ENCODE results near the gene LIPG. TPM values are rescaled to one million over a fixed set of nuclear protein-coding genes. Genes with fewer than 3 reads are reported as not detected.
"Not testable (repeated sequence)": the region's sequence is repeated elsewhere in the genome, so short reads cannot be mapped to it uniquely, and the experiment has no call there.

Gene LIPG
- total and polyA plus RNA-seq, 2 of the 13 experiments (the other 11 are each of a cell fraction or from before 2014, with no cell fraction given) = 0.96 to 10.8 TPM

- no peaks in the 10 kb centered on the region for H3K36me3 ChIP-seq (replicated peaks in 1 of 2; ENCODE audit: control insufficient read depth in 1 of 2, insufficient read depth in 2 of 2, low read length in 2 of 2)
- H3K27me3 ChIP-seq (ENCODE audit: control insufficient read depth in 1 of 2, insufficient read depth in 2 of 2, low read length in 2 of 2) = peaks cover 2 to 3% of the 10 kb centered on the region in 2 experiments; a peak in 2 of 5 replicates
- ChIA-PET POLR2A (no interaction called here), CTCF (ENCODE audit: low intra/inter-chr PET ratio, low total read pairs) (no interaction called here)
- no peak overlapping the region for H3K9ac ChIP-seq (ENCODE audit: insufficient read depth, low read depth, low read length)
- no peak for TF ChIP-seq HNF1A (IDR thresholded peaks at IDR 0.05; ENCODE audit: low read depth)
- no peak for TF ChIP-seq HNF1A (CRISPR knock-in tag; IDR thresholded peaks at IDR 0.05; ENCODE audit: borderline replicate concordance)
- no peak for TF ChIP-seq ZFP37 (CRISPR knock-in tag; IDR thresholded peaks at IDR 0.05; ENCODE audit: borderline replicate concordance)
- no peak for TF ChIP-seq ATF4 (CRISPR knock-in tag; IDR thresholded peaks at IDR 0.05)
- intact Hi-C loops (cut with micrococcal nuclease; ENCODE audit: unreplicated experiment) = no loop called here
- H3K9me3 ChIP-seq (ENCODE audit: low read length) = no peaks in the 10 kb centered on the region
- BruUV-seq (replicated peaks) = no TSS peak
- in situ Hi-C loops (cut with HindIII; ENCODE audit: extremely low pct_ligation_motif_present, low pct_unique_long_range_greater_than_20kb) = no loop called here
- no peaks in the 10 kb centered on the region for H3K79me2 ChIP-seq (ENCODE audit: insufficient read depth, low read length)
- H3K27ac ChIP-seq (ENCODE audit: extremely low read length, insufficient read depth, low read length) = no peak overlapping the region
- H4K20me1 ChIP-seq (ENCODE audit: insufficient read depth, low read length) = no peaks in the 10 kb centered on the region
- H3K4me1 ChIP-seq (ENCODE audit: insufficient read depth, low read length) = no peaks in the 10 kb centered on the region
- H3K4me3 ChIP-seq (replicated peaks in 1 of 3; ENCODE audit: insufficient read depth in 1 of 3, low read depth in 2 of 3, low read length in 3 of 3) = no peak overlapping the region
- H2AFZ ChIP-seq (ENCODE audit: low read length) = no peak overlapping the region
- H3K4me2 ChIP-seq (ENCODE audit: low read depth, low read length) = no peak overlapping the region
- DNase-seq (ENCODE audit: low spot score) (no peak), FAIRE-seq (no peak), ATAC-seq (no peak)
- WGBS (ENCODE audit: low lambda C conversion rate) = 59% methylated on average over 6 of the region's 7 CpGs
These were observed 40.5 kb upstream of the LIPG start for GRCh38 chr18:49521216-49521835.

- H3K4me2 ChIP-seq (ENCODE audit: low read depth, low read length); H3K9ac ChIP-seq (ENCODE audit: insufficient read depth, low read depth, low read length); H3K27me3 ChIP-seq (ENCODE audit: control insufficient read depth in 1 of 2, insufficient read depth in 2 of 2, low read length in 2 of 2); intact Hi-C loops (cut with micrococcal nuclease; ENCODE audit: unreplicated experiment); in situ Hi-C loops (cut with HindIII; ENCODE audit: extremely low pct_ligation_motif_present, low pct_unique_long_range_greater_than_20kb); H3K9me3 ChIP-seq (ENCODE audit: low read length); FAIRE-seq; ATAC-seq; CTCF ChIA-PET (ENCODE audit: low intra/inter-chr PET ratio, low total read pairs); H3K79me2 ChIP-seq (ENCODE audit: insufficient read depth, low read length); H4K20me1 ChIP-seq (ENCODE audit: insufficient read depth, low read length); H2AFZ ChIP-seq (ENCODE audit: low read length); H3K27ac ChIP-seq (ENCODE audit: extremely low read length, insufficient read depth, low read length); H3K4me1 ChIP-seq (ENCODE audit: insufficient read depth, low read length); H3K4me3 ChIP-seq (replicated peaks in 1 of 3; ENCODE audit: insufficient read depth in 1 of 3, low read depth in 2 of 3, low read length in 3 of 3); H3K36me3 ChIP-seq (replicated peaks in 1 of 2; ENCODE audit: control insufficient read depth in 1 of 2, insufficient read depth in 2 of 2, low read length in 2 of 2); POLR2A ChIA-PET; BruUV-seq (replicated peaks); DNase-seq (ENCODE audit: low spot score): not testable (repeated sequence)
- WGBS (ENCODE audit: low lambda C conversion rate) = 64% methylated on average over 7 of the region's 7 CpGs
These were observed 38.2 kb upstream of the LIPG start for GRCh38 chr18:49523580-49524093.
